ENCODE data around the gene MAP1A.

Gene MAP1A

GRCh38 chr15:43517354-43518196 is at the start of gene MAP1A:
TSS of gene MAP1A (plus strand) at chr15:43517608. CDS start at chr15:43521474, 3,866 bp downstream.
- no peak for DNase-seq

- DNase-seq, result no peak
Observed at GRCh38 chr15:43469867-43470266, 47.5 kb upstream of the MAP1A start.

GRCh38 chr15:43471975-43472374 is 45.4 kb upstream of the MAP1A start:
- DNase-seq, result no peak

GRCh38 chr15:43473885-43474284 is 43.5 kb upstream of the MAP1A start:
- DNase-seq, result no peak

- DNase-seq, result no peak
Observed at GRCh38 chr15:43483297-43484128, 33.9 kb upstream of the MAP1A start.

GRCh38 chr15:43484455-43484854 is 33.0 kb upstream of the MAP1A start:
- no peak for DNase-seq

- no peak for DNase-seq
Observed at GRCh38 chr15:43487271-43487895, 30.0 kb upstream of the MAP1A start.

GRCh38 chr15:43488790-43489189 is 28.6 kb upstream of the MAP1A start:
- DNase-seq, result no peak

- DNase-seq, result no peak
Observed at GRCh38 chr15:43489191-43489590, 28.2 kb upstream of the MAP1A start.

GRCh38 chr15:43492266-43492665 is 25.1 kb upstream of the MAP1A start:
- no peak for DNase-seq

- DNase-seq, result peak; percentile 98
Observed at GRCh38 chr15:43492673-43493601, 24.5 kb upstream of the MAP1A start, which contains the start of gene TP53BP1. TSS of gene TP53BP1 (minus strand) at chr15:43493156. CDS start at chr15:43493043, 113 bp downstream.

GRCh38 chr15:43493703-43494472 is 23.5 kb upstream of the MAP1A start:
- no peak for DNase-seq

GRCh38 chr15:43498990-43499389 is 18.4 kb upstream of the MAP1A start:
- no peak for DNase-seq

GRCh38 chr15:43499635-43500034 is 17.8 kb upstream of the MAP1A start:
- DNase-seq, result no peak

- no peak for DNase-seq
Observed at GRCh38 chr15:43505738-43506137, 11.7 kb upstream of the MAP1A start.

- no peak for DNase-seq
Observed at GRCh38 chr15:43508421-43508820, 9.0 kb upstream of the MAP1A start.

- DNase-seq, result no peak
Observed at GRCh38 chr15:43508991-43509659, 8.3 kb upstream of the MAP1A start.

GRCh38 chr15:43509660-43510199 is 7.7 kb upstream of the MAP1A start:
- no peak for DNase-seq

- DNase-seq, result peak; percentile 98
Observed at GRCh38 chr15:43510200-43511011, 7.0 kb upstream of the MAP1A start.

Data from activated effector memory CD4-positive, alpha-beta T cell treated with anti-CD3 and anti-CD28 coated beads, Interleukin-2, amount 50 U/mL, for 16 hours (primary cell).